Measurements from ENCODE around the gene OPA1. TPM values are rescaled to one million over a fixed set of nuclear protein-coding genes. Genes with fewer than 3 reads are reported as not detected.

Gene OPA1
- total and polyA plus RNA-seq, 2 of the 13 experiments (the other 11 are each of a cell fraction or from before 2014, with no cell fraction given), result 26.7 to 78.5 TPM

DNA sequence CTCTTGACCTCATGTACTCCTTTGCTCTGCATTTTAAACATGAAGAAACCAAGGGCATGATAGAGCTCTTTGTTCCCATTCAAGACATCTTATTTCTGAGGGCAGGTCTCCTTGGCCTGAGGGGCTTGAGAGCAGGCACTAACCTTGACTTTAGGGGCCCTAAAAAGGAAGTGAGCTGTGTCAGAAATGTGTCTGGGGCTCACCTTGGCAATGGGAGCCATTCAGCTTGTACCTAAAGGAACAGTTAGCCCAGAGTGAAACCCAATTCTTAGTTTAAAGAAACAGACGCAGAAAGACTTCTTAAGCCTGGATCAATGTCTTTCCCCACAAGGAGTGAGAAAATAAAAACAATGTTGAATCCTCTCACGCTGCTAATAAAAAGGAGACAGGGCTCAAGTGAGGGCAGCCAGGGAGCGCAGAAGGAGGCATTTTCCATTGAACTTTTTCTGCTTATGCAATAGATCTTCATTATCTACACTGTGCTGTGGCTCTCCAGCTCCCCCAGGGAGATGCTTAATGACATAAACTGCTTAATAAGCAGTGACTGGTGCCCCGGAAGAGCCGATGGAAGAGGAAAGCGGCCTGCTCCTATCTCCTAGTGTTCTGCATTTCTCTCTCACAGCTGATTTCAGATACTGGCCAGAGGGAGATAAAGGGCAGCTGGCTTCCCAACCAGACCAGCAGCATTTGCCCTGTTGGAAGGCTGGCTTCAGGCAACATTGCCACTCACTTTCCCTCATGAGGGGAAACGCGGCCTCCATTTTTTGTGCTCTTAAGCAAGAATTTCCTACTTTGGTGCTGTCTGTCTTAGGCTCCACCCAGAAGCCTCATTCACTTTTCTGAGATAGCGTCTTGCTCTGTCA lies 152.0 kb downstream of the OPA1 start (continued):
- TF ChIP-seq, protein P1, sequence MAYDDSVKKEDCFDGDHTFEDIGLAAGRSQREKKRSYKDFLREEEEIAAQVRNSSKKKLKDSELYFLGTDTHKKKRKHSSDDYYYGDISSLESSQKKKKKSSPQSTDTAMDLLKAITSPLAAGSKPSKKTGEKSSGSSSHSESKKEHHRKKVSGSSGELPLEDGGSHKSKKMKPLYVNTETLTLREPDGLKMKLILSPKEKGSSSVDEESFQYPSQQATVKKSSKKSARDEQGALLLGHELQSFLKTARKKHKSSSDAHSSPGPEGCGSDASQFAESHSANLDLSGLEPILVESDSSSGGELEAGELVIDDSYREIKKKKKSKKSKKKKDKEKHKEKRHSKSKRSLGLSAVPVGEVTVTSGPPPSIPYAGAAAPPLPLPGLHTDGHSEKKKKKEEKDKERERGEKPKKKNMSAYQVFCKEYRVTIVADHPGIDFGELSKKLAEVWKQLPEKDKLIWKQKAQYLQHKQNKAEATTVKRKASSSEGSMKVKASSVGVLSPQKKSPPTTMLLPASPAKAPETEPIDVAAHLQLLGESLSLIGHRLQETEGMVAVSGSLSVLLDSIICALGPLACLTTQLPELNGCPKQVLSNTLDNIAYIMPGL (CRISPR knock-in tag; IDR thresholded peaks at IDR 0.05; ENCODE audit: borderline replicate concordance in 1 of 2, low read depth in 1 of 2), result peak in 1 of 2 experiments; percentile 47; a peak in 2 of 4 replicates
- TF ChIP-seq, protein P2, sequence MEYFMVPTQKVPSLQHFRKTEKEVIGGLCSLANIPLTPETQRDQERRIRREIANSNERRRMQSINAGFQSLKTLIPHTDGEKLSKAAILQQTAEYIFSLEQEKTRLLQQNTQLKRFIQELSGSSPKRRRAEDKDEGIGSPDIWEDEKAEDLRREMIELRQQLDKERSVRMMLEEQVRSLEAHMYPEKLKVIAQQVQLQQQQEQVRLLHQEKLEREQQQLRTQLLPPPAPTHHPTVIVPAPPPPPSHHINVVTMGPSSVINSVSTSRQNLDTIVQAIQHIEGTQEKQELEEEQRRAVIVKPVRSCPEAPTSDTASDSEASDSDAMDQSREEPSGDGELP (IDR thresholded peaks at IDR 0.05; ENCODE audit: borderline replicate concordance, low read depth), result peak; percentile 79
- peak; percentile 87 for TF ChIP-seq ZNF614 (CRISPR knock-in tag; IDR thresholded peaks at IDR 0.05; ENCODE audit: borderline replicate concordance)
- TF ChIP-seq ZNF17 (CRISPR knock-in tag; IDR thresholded peaks at IDR 0.05), result 0 out of 2 replicates have a peak, but pooled peaks have one; percentile 0
- TF ChIP-seq SMC3 (IDR thresholded peaks at IDR 0.05; ENCODE audit: low read length), result peak; percentile 22; the same call in 1 of the 2 replicates
- TF ChIP-seq SMAD3 (CRISPR knock-in tag; IDR thresholded peaks at IDR 0.05), result 0 out of 2 replicates have a peak, but pooled peaks have one; percentile 18

DNA sequence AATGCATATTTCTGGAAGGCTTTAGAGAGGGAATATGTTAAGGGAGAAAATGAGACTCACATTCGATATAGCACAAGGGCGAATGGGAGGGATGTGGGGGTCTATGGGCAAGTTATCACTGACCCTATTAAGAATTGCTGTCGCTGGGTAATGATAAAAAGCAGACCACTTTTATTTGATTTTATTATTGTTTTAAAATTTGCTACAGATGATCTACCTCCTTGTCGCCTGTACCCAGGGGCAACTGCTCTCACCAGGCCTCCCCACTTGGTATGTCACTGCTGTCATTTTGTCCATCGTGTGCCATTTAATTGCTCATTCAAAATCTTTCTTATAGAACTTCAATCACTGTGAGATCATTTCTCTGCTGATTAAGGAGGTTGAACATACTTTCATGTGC lies 153.8 kb downstream of the OPA1 start:
- in situ Hi-C loops (cut with HindIII; ENCODE audit: extremely low pct_ligation_motif_present, low pct_unique_long_range_greater_than_20kb), result no loop called here
- POLR2A ChIA-PET, result no interaction called here
- TF ChIP-seq ZSCAN31 (CRISPR knock-in tag; IDR thresholded peaks at IDR 0.05; ENCODE audit: low read depth) (no peak), ZFP36L2 (CRISPR knock-in tag; IDR thresholded peaks at IDR 0.05) (no peak), ZNF747 (CRISPR knock-in tag; IDR thresholded peaks at IDR 0.05; ENCODE audit: borderline replicate concordance) (no peak), SYNCRIP (IDR thresholded peaks at IDR 0.05; ENCODE audit: insufficient read depth, low read depth, low read length) (no peak), RXRB (CRISPR knock-in tag; IDR thresholded peaks at IDR 0.05; ENCODE audit: borderline replicate concordance) (no peak), ZNF333 (CRISPR knock-in tag; IDR thresholded peaks at IDR 0.05; ENCODE audit: borderline replicate concordance) (no peak), MBNL3 (CRISPR knock-in tag; conservative IDR thresholded peaks at IDR 0.05) (no peak), ZNF160 (CRISPR knock-in tag; IDR thresholded peaks at IDR 0.05) (no peak)
- TF ChIP-seq, protein P3, sequence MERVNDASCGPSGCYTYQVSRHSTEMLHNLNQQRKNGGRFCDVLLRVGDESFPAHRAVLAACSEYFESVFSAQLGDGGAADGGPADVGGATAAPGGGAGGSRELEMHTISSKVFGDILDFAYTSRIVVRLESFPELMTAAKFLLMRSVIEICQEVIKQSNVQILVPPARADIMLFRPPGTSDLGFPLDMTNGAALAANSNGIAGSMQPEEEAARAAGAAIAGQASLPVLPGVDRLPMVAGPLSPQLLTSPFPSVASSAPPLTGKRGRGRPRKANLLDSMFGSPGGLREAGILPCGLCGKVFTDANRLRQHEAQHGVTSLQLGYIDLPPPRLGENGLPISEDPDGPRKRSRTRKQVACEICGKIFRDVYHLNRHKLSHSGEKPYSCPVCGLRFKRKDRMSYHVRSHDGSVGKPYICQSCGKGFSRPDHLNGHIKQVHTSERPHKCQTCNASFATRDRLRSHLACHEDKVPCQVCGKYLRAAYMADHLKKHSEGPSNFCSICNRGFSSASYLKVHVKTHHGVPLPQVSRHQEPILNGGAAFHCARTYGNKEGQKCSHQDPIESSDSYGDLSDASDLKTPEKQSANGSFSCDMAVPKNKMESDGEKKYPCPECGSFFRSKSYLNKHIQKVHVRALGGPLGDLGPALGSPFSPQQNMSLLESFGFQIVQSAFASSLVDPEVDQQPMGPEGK (CRISPR knock-in tag; IDR thresholded peaks at IDR 0.05), result no peak
- TF ChIP-seq, protein P4, sequence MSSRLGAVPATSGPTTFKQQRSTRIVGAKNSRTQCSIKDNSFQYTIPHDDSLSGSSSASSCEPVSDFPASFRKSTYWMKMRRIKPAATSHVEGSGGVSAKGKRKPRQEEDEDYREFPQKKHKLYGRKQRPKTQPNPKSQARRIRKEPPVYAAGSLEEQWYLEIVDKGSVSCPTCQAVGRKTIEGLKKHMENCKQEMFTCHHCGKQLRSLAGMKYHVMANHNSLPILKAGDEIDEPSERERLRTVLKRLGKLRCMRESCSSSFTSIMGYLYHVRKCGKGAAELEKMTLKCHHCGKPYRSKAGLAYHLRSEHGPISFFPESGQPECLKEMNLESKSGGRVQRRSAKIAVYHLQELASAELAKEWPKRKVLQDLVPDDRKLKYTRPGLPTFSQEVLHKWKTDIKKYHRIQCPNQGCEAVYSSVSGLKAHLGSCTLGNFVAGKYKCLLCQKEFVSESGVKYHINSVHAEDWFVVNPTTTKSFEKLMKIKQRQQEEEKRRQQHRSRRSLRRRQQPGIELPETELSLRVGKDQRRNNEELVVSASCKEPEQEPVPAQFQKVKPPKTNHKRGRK (CRISPR knock-in tag; IDR thresholded peaks at IDR 0.05), result no peak

More for the DNA sequence above, 153.8 kb downstream of the OPA1 start:
- ATAC-seq, result no peak
- Histone ChIP-seq H4K20me1 (ENCODE audit: insufficient read depth, low read length) (no peaks in the 10 kb centered on the region), H3K27me3 (ENCODE audit: control insufficient read depth in 1 of 2, insufficient read depth in 2 of 2, low read length in 2 of 2) (no peaks in the 10 kb centered on the region), H3K79me2 (ENCODE audit: insufficient read depth, low read length) (no peaks in the 10 kb centered on the region), H2AFZ (ENCODE audit: low read length) (no peak overlapping the region), H3K36me3 (replicated peaks in 1 of 2; ENCODE audit: control insufficient read depth in 1 of 2, insufficient read depth in 2 of 2, low read length in 2 of 2) (no peaks in the 10 kb centered on the region), H3K27ac (ENCODE audit: extremely low read length, insufficient read depth, low read length) (no peak overlapping the region), H3K4me3 (replicated peaks in 1 of 3; ENCODE audit: insufficient read depth in 1 of 3, low read depth in 2 of 3, low read length in 3 of 3) (no peak overlapping the region), H3K4me1 (ENCODE audit: insufficient read depth, low read length) (peaks cover 40% of the 10 kb centered on the region), H3K4me2 (ENCODE audit: low read depth, low read length) (no peak overlapping the region), H3K9ac (ENCODE audit: insufficient read depth, low read depth, low read length) (no peak overlapping the region), H3K9me3 (ENCODE audit: low read length) (no peaks in the 10 kb centered on the region)
- WGBS (ENCODE audit: low lambda C conversion rate), result 97% methylated on average over 5 of the region's 5 CpGs
- intact Hi-C loops (cut with micrococcal nuclease; ENCODE audit: unreplicated experiment), result loop anchor here (10.0 kb wide), 1 partner anchor 52 kb away; no protein-coding TSS in a partner anchor
- BruUV-seq (replicated peaks), result no TSS peak
- DNase-seq (ENCODE audit: low spot score), result no peak
- CTCF ChIA-PET (ENCODE audit: low intra/inter-chr PET ratio, low total read pairs), result no interaction called here
- FAIRE-seq, result no peak
